HG03432 (cell line): Measurements from ENCODE around the gene RNF123.

ENCODE experiments used
- ATAC-seq: cut with Tn5 transposase; IDR thresholded peaks from one replicate; pipeline ENCODE4 v1.9.1; 2021; ENCODE audit warnings: mild to moderate bottlenecking, moderate library complexity; ENCODE audit not compliant: unreplicated experiment

Gene RNF123

GRCh38 chr3:49700453-49701128, 11.2 kb downstream of the RNF123 start:
- ATAC-seq, result no peak

GRCh38 chr3:49701388-49702077, 12.2 kb downstream of the RNF123 start:
- ATAC-seq, result no peak

- ATAC-seq, result no peak
Measured at GRCh38 chr3:49702672-49703071, 13.3 kb downstream of the RNF123 start.

DNA sequence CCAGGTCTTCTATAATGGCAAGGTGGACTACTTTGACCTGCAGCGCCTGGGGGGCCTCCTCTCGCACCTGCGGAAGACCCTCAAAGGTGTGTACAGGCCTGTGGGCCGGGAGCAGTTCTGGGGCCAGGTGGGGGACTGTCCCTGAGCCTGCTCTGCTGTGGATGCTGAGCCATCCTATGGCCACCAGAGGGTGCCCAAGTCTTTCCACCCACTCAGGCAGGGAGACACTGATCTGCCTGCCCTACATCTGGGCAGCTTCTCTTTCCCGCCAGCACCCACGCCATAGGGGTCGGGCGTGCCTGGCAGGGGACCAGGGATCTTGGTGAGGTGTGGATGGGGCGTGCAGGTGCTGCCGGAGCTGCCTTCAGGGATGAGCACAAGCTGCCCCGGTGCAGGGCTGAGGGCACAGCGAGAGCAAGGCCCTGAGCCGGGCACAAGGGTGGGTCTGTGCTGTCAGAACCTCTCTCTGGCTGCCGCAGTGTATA, 14.1 kb downstream of the RNF123 start:
- peak; percentile 62 for ATAC-seq

- ATAC-seq, result no peak
Measured at GRCh38 chr3:49703956-49704355, 14.6 kb downstream of the RNF123 start.

DNA sequence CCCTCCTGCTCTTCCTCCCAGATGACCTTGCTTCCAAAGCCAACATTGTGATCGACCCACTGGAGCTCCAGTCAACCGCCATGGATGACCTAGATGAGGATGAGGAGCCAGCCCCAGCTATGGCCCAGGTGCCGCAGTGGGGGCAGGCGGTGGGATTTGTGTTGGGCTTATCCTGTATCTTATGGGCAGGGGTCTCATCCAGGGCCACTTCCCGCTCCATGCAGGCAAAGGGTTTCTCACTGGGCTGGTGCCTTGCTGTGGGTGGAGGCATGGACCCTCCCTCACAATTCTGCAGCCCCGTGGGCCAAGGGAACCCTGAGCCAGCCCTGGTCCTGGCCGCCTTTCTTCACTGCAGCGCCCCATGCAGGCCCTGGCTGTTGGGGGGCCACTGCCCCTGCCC, 15.3 kb downstream of the RNF123 start:
- ATAC-seq, result no peak

GRCh38 chr3:49705390-49705960, 16.1 kb downstream of the RNF123 start:
- ATAC-seq, result no peak

DNA sequence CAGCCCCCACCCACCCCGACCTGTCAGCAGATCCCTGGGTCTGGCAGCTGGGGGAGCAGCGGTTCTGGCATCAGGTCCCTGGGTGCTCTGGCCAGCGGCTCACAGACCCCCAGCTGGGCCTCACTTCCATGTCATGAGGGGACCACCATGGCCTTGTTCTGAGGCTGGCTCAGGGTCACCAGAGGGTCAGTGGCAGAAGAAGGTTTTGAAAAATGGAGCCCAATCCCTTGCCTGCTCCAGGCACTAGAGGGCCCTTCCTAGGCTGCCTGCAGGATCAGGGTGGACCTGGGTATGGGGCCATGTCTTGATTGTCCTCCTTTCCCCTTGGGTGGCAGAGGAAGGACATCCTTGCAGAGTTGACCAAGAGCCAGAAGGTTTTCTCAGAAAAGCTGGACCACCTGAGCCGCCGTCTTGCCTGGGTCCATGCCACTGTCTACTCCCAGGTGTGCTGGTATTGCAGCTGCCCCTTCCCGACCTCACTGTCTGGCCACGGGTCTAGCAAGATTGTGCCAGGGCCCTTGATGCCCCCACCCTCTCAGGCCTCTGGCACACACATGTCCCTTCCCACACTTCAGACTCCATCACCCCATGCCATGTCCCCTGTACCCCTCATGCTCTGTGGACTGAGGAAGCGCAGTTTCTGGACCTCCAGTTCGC, 17.2 kb downstream of the RNF123 start:
- no peak for ATAC-seq

- no peak for ATAC-seq
Measured at GRCh38 chr3:49707113-49707480, 17.7 kb downstream of the RNF123 start.

- ATAC-seq, result no peak
Measured at GRCh38 chr3:49709852-49710251, 20.5 kb downstream of the RNF123 start.

DNA sequence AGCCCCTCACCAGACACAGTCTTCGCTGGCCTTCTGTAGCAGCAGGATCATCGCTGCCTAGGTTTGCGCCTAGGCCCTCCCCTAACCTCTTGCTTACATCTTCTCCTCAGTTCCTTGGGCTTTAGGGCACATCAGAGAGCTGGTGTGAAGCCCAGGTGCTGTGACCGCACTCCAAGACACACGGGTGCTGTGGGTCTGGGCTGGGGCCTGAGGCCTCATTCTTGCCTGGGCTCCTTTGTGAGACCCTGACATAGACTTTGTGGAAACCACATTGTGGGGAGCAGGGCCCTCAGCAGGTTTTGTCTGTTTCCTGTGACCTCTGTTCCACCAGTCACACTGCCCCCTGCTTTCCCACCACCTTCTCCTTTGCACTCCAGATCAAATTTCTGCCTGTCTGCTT, 22.1 kb downstream of the RNF123 start:
- ATAC-seq, result no peak

- no peak for ATAC-seq
Measured at GRCh38 chr3:49712166-49712565, 22.8 kb downstream of the RNF123 start.

- no peak for ATAC-seq
Measured at GRCh38 chr3:49712631-49713317, 23.4 kb downstream of the RNF123 start.

GRCh38 chr3:49713336-49714105, 24.2 kb downstream of the RNF123 start:
- no peak for ATAC-seq

DNA sequence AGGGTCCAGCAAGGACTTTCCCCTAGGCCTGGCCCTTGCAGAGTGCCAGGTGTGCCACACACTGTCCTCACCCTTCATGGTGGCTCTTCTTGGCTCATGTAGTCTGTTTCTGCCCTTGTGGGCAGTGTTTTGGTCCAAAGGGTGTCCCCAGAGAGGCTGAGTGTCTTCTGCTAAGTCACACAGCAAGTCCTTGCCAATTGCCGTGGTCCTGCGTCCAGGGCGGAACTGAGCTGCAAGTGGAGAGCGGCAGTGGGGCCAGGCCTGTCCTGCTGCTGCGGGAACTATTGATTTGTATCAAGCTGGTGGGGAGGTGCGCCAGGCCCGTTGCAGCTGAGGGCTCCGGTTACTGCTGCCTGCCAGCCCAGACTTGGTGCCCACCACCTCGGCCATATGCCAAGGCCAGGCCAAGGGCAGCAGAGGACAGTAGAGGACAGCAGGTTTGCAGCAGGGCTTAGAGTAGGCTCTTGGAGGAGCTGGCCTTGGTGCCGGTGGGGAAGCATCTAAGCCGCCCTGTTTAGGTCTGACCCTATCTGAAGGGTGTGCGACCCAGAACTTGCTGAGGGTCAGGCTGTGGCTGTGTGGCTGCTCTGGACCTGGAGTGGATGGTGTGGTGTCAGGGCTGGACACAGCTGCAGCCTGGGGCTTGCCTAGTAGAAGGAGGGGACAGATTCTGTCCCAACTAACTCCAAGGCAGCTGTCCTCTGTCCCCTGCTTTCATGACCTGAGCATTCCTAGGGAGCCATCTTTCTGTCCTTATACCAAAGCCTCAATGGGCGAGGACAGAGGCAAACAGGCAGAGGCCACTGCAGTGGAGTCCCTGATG, 25.6 kb downstream of the RNF123 start:
- ATAC-seq, result no peak

GRCh38 chr3:49715611-49716121, 26.3 kb downstream of the RNF123 start:
- no peak for ATAC-seq

GRCh38 chr3:49716169-49716568, 26.8 kb downstream of the RNF123 start:
- ATAC-seq, result no peak

DNA sequence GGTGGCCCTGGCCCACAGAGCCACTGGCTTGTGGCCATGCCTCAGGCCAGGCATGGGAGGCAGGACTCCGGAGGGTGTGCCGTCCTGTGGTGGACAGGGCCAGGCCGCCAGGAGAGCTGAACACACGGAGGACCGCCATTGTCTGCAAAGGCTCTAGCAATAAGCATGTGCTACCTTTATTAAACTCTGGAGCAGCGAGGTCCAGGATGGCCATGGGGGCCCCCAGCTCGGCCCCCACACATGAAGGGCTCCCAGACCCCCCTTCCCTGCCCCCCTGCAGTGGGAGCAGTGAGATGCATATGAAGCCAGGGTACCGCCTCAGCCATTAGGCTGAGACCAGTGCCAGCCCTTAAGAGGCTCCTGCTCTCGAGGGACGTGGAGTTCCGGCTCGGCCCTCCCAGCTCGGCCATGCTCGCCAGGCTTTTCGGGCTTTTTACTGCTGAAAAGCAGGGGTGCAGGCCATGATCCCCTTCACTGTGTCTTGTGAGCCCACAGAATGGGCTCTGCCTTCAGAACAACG, 27.4 kb downstream of the RNF123 start:
- no peak for ATAC-seq
